Skin epidermis (tissue), 12 donors: Measurements from ENCODE around the gene SLC8B1.

ENCODE experiments used
- H3K27ac ChIP-seq, 21 experiments: fragments of 200-600 bp; sonication (generic) in 11 of 21; one replicate each; pipeline ENCODE4 v1.5.0; 2020; ENCODE audit warnings: mild to moderate bottlenecking in 3 of 21, inconsistent platforms in 2 of 21, moderate library complexity in 2 of 21
- H3K4me3 ChIP-seq, 7 experiments: fragments of 200-600 bp; sonication (generic) in 2 of 7; one replicate each; pipeline ENCODE4 v1.5.0; 2020; ENCODE audit warnings: inconsistent platforms in 2 of 7, mild to moderate bottlenecking in 2 of 7, moderate library complexity in 1 of 7

Gene SLC8B1

GRCh38 chr12:113329022-113329790 is 5.7 kb downstream of the SLC8B1 start:
- H3K27ac ChIP-seq, result peak overlapping the region in 2 of 21 experiments; percentile 16 to 31

GRCh38 chr12:113328368-113328889 is 6.5 kb downstream of the SLC8B1 start:
- no peak overlapping the region for H3K27ac ChIP-seq
- H3K4me3 ChIP-seq, result no peak overlapping the region

More at GRCh38 chr12:113329022-113329790, 5.7 kb downstream of the SLC8B1 start:
- no peak overlapping the region for H3K4me3 ChIP-seq

DNA sequence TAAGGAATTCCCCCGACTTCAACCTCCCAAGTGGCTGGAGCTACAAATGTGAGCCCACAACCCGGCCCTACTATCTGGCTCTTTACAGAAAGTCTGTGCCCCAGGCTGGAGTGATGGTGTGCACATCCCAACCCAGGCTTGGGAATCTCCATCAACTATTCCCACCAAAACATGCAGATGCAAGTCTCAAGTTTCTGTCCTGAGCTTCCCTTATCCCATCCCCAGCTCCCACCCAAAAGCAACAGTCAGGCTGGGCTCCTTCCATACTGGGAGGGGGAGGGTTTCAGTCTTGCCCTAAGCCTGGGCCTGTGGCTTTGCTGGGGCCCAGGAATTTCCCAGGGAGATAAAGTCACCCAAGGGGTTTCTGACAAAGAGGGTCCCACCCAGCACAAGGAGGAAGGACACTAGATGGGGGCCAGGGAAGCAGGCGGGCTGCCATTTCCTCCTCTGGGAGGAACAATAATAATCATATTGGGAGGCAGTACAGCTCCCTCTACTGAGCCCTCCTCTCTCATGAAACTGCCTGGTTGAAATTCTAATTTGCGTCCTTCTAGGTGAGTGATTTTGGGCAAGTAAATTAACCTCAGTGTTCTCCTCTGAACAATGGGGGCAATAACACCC is 8.0 kb downstream of the SLC8B1 start:
- Histone ChIP-seq H3K27ac (peak overlapping the region in 10 of 21 experiments; percentile 17 to 82 (median 54)), H3K4me3 (no peak overlapping the region)

DNA sequence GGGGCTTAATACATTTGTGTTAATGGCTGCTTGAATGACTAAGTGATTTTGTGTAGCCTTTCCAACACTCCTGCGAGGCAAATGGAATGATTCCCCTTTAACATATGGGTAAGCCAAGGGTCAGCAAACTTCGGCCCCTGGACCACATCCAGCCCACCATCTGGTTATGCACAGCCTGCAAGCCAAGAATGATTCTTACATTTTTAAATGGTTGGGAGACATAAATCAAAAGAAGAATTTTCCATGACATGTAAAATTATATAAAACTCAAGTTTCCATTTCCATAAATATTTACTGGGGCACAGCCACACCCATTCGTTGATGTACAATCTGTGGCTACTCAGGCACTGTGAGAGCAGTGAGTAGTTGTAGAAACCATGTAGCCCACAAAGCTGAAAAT is 9.0 kb downstream of the SLC8B1 start:
- Histone ChIP-seq H3K27ac (peak overlapping the region in 5 of 21 experiments; percentile 50 to 82 (median 67)), H3K4me3 (no peak overlapping the region)

- Histone ChIP-seq H3K4me3 (no peak overlapping the region), H3K27ac (no peak overlapping the region)
Measured at GRCh38 chr12:113322343-113322742, 12.6 kb downstream of the SLC8B1 start.

DNA sequence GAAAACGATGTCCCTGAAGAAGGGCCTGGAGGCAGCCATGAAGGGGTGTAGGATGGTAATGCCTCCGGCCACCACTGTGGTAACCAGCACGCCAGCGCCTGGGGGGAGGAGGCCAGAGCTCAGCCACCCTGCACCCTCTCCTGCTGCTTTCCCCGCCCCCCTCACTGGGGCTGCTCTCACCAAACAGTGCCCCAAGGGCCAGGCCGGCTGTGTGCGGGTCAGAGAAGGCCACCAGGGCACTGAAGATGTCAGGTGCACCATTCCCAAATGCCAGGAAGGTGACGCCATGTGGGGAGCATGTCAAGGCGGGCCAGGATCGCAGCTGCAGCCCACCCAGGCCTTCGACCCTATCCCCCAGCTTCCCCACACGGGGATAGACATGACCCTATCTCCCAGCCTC is 14.5 kb downstream of the SLC8B1 start:
- H3K27ac ChIP-seq, result no peak overlapping the region
- H3K4me3 ChIP-seq, result no peak overlapping the region

GRCh38 chr12:113318900-113319628 is 15.8 kb downstream of the SLC8B1 start:
- no peak overlapping the region for H3K27ac ChIP-seq
- no peak overlapping the region for H3K4me3 ChIP-seq

- Histone ChIP-seq H3K4me3 (no peak overlapping the region), H3K27ac (no peak overlapping the region)
Measured at GRCh38 chr12:113318046-113318656, 16.8 kb downstream of the SLC8B1 start.

DNA sequence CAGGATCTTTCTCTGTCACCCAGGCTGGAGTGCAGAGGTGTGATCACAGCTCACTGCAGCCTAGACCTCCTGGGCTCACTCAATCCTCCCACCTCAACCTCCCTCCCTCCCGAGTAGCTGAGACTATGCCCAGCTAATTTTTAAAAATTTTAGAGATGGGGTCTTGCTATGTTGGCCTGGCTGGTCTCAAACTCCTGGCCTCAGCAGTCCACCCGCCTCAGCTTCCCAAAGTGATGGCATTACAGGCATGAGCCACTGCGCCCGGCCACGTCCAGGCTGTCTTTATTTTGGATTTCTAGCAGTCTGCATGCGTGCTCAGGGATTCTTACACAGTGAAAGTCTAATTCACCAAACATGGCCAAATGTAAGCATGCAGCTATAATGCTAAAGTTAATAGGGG is 17.8 kb downstream of the SLC8B1 start:
- Histone ChIP-seq H3K4me3 (no peak overlapping the region), H3K27ac (no peak overlapping the region)

DNA sequence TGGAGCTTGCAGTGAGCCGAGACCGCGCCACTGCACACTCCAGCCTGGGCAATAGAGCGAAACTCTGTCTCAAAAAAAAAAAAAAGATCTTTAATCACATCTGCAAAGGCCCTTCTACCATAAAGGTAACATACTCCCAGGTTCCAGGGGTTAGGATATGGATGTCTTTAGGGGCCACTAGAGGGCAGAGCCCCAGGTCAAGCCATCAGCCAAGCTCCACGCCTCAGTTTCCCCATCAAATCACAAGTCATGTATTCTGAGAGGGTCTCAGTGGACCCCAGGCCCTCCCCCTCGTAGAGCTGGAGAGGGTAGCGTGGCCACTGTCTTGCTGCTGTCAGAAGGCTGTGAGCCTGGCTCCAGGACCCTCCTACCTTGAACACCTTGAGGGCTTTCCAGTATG is 18.8 kb downstream of the SLC8B1 start:
- no peak overlapping the region for H3K27ac ChIP-seq
- no peak overlapping the region for H3K4me3 ChIP-seq

GRCh38 chr12:113315358-113315757 is 19.6 kb downstream of the SLC8B1 start:
- H3K4me3 ChIP-seq, result no peak overlapping the region
- H3K27ac ChIP-seq, result no peak overlapping the region

DNA sequence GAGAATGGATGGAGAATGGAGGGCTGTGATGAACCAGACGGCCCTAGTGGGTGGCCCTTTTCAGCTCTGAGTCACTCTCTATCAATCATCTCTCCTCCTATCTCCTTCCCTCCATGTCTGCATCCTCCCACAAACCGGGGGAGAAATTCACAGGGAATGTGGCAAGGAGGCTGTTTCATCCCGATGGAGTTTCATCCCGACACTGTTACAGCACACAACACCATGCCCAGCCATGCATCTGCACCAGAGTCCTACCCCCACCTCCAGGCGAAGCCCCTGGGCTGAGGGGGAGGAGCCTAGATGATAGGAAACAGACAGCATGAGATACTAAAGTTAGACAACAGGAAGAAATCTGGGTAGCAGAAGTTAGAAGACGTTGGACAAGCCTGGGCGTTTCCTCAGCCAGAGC is 20.8 kb downstream of the SLC8B1 start:
- H3K4me3 ChIP-seq, result no peak overlapping the region
- no peak overlapping the region for H3K27ac ChIP-seq

DNA sequence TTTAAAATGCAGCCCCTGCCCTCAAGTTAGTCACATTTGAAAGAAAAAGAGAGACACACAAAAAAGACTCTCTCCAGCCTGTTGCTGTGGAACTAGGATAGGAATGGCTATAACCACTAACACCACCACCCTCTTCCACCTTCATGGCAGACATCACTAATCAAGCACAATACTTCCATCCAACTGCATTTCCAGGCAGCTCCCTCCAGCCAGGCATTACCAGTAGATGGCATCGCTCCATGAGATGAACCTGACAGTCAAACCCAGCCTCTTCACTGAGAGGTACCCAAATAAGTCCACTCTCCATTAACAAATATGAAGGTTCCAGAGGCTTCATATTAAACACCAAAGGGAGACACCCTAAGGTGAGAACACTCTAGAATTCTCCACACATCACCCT is 24.4 kb downstream of the SLC8B1 start:
- no peak overlapping the region for H3K4me3 ChIP-seq
- H3K27ac ChIP-seq, result no peak overlapping the region

- Histone ChIP-seq H3K27ac (no peak overlapping the region), H3K4me3 (no peak overlapping the region)
Measured at GRCh38 chr12:113306382-113306781, 28.5 kb downstream of the SLC8B1 start.

GRCh38 chr12:113305281-113305856 is 29.5 kb downstream of the SLC8B1 start:
- no peak overlapping the region for H3K4me3 ChIP-seq
- no peak overlapping the region for H3K27ac ChIP-seq

- Histone ChIP-seq H3K4me3 (no peak overlapping the region), H3K27ac (no peak overlapping the region)
Measured at GRCh38 chr12:113302886-113303640, 31.8 kb downstream of the SLC8B1 start.

- Histone ChIP-seq H3K4me3 (no peak overlapping the region), H3K27ac (no peak overlapping the region)
Measured at GRCh38 chr12:113302466-113302865, 32.4 kb downstream of the SLC8B1 start.

DNA sequence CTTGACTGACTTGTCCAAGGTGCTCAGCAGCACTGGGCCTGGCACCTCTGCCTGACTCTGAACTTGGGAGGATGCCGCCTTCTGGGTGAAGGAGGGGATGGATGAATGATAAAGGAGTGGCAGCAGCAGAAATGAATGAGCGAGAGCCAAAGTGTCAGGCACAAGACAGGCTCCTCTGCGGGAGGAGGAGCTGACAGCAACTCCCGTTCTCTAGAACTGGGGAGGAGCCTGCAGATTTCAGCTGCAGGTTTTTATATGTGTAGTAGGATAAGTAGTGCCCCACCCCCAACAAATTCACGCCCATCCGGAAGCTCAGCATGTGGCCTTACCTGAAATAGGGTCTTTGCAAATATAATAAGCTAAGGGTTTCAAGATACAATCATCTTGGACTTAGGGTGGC is 33.1 kb downstream of the SLC8B1 start:
- Histone ChIP-seq H3K27ac (no peak overlapping the region), H3K4me3 (no peak overlapping the region)

GRCh38 chr12:113299619-113300237 is 35.2 kb downstream of the SLC8B1 start:
- H3K4me3 ChIP-seq, result no peak overlapping the region
- peak overlapping the region in 20 of 21 experiments; percentile 25 to 78 (median 55) for H3K27ac ChIP-seq
